ENCODE measurements around the gene MCF2L. TPM values are rescaled to one million over a fixed set of nuclear protein-coding genes. Genes with fewer than 3 reads are reported as not detected.

MCF2L gene
- total and polyA plus RNA-seq, 10 of the 15 experiments (the other 5 are each of a cell fraction or from before 2014, with no cell fraction given): 0.06 to 1.1 (median 0.21) TPM; not detected in 2

DNA sequence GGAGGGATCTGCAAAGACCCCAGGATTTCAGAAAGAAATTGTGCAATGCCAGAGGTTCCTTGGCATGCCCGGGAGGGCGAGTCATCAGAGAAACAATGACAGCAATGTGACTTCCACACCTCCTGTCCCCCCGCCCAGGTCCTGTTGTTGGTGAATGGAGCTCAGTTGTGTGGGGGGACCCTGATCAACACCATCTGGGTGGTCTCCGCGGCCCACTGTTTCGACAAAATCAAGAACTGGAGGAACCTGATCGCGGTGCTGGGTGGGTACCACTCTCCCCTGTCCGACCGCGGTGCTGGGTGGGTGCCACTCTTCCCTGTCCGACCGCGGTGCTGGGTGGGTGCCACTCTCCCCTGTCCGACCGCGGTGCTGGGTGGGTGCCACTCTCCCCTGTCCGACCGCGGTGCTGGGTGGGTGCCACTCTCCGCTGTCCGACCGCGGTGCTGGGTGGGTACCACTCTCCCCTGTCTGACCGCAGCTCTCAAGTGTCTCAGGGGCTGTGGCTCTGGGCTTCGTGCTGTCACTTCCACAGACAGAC is 148.4 kb downstream of the MCF2L start (continued):
- TF ChIP-seq, protein P1, sequence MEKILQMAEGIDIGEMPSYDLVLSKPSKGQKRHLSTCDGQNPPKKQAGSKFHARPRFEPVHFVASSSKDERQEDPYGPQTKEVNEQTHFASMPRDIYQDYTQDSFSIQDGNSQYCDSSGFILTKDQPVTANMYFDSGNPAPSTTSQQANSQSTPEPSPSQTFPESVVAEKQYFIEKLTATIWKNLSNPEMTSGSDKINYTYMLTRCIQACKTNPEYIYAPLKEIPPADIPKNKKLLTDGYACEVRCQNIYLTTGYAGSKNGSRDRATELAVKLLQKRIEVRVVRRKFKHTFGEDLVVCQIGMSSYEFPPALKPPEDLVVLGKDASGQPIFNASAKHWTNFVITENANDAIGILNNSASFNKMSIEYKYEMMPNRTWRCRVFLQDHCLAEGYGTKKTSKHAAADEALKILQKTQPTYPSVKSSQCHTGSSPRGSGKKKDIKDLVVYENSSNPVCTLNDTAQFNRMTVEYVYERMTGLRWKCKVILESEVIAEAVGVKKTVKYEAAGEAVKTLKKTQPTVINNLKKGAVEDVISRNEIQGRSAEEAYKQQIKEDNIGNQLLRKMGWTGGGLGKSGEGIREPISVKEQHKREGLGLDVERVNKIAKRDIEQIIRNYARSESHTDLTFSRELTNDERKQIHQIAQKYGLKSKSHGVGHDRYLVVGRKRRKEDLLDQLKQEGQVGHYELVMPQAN (conservative IDR thresholded peaks at IDR 0.05): no peak
- TF ChIP-seq EP300 (IDR thresholded peaks at IDR 0.05; ENCODE audit: borderline replicate concordance in 1 of 2, control insufficient read depth in 1 of 2, low read depth in 2 of 2, low read length in 2 of 2) (no peak), LARP7 (IDR thresholded peaks at IDR 0.05) (no peak)

DNA sequence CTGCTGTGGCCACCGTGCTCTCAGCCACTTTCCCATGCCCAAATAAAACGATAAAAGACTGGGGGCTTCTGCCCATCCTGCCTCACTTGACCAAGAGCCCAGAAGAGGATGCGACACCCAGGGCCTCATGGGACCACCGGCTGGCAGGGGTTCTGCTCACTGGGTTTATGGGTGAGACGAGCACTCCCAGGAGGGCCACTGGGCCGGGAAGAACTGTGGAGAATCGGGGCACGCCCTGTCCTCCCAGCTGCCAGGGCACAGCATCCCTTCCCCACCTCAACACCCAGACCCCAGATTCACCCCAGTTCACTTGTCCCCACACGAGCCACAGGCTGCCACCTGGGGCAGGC is 148.9 kb downstream of the MCF2L start:
- H4K20me1 ChIP-seq (ENCODE audit: control insufficient read depth, insufficient read depth): no peaks in the 10 kb centered on the region
- WGBS (ENCODE audit: insufficient coverage, insufficient replicate concordance, low lambda C conversion rate, missing lambda C conversion rate): 17% methylated on average over 9 of the region's 9 CpGs
- no TSS peak for BruUV-seq (replicated peaks)
- H3K27me3 ChIP-seq (replicated peaks in 1 of 2; ENCODE audit: control insufficient read depth in 2 of 2, insufficient read depth in 2 of 2, low read length in 1 of 2): no peaks in the 10 kb centered on the region
- H3K4me2 ChIP-seq (ENCODE audit: control insufficient read depth, insufficient read depth): no peak overlapping the region
- no peak for TF ChIP-seq CHD2 (IDR thresholded peaks at IDR 0.05; ENCODE audit: borderline replicate concordance, low read depth, low read length)
- no peak overlapping the region for H3K9ac ChIP-seq (ENCODE audit: control insufficient read depth, insufficient read depth, low read length)
- ChIA-PET RAD21 (ENCODE audit: unreplicated experiment) (no interaction called here), POLR2A (no interaction called here), SMC1A (ENCODE audit: uncharacterized antibody, unreplicated experiment) (no interaction called here), CTCF (no interaction called here)
- H3K79me2 ChIP-seq (ENCODE audit: control insufficient read depth, insufficient read depth, low read length): no peaks in the 10 kb centered on the region
- DNase-seq (ENCODE audit: low read depth, low spot score) (no peak), FAIRE-seq (no peak), ATAC-seq (no peak)
- H2AFZ ChIP-seq (ENCODE audit: control insufficient read depth, low read depth, low read length): no peak overlapping the region
- H3K36me3 ChIP-seq (ENCODE audit: control insufficient read depth in 2 of 2, insufficient read depth in 2 of 2, low read length in 1 of 2): no peaks in the 10 kb centered on the region
- no peak overlapping the region for H3K4me3 ChIP-seq
- H3K4me1 ChIP-seq (ENCODE audit: control insufficient read depth, insufficient read depth, low read length): no peaks in the 10 kb centered on the region
- no peak overlapping the region for H3K27ac ChIP-seq (ENCODE audit: control insufficient read depth, insufficient read depth)
- H3K9me3 ChIP-seq (replicated peaks; ENCODE audit: control insufficient read depth, insufficient read depth, low read length): no peaks in the 10 kb centered on the region
- intact Hi-C loops (cut with micrococcal nuclease; ENCODE audit: unreplicated experiment): no loop called here
- in situ Hi-C loops (cut with MboI): no loop called here
